GM12891 (cell line): ENCODE results near the gene TGFBR2.

Experiments
- PAX5 ChIP-seq: IDR thresholded peaks from 2 replicates; pipeline ENCODE4 v1.6.1; 2011; ENCODE audit warnings: low read length, moderate library complexity, mild to moderate bottlenecking; ENCODE audit not compliant: insufficient read depth, severe bottlenecking
- POLR2A ChIP-seq: IDR thresholded peaks from 2 replicates; pipeline ENCODE4 v1.6.1; 2011; ENCODE audit warnings: low read depth, low read length, control low read depth
- POLR2AphosphoS5 ChIP-seq: IDR thresholded peaks from 2 replicates; pipeline ENCODE4 v1.6.1; 2011; ENCODE audit warnings: low read depth, low read length, control low read depth
- SPI1 ChIP-seq: IDR thresholded peaks from 2 replicates; pipeline ENCODE4 v1.6.1; 2011; ENCODE audit warnings: low read depth, low read length, control low read depth
- TAF1 ChIP-seq: IDR thresholded peaks from 2 replicates; pipeline ENCODE4 v1.6.1; 2011; ENCODE audit warnings: low read depth, low read length, control low read depth

DNA sequence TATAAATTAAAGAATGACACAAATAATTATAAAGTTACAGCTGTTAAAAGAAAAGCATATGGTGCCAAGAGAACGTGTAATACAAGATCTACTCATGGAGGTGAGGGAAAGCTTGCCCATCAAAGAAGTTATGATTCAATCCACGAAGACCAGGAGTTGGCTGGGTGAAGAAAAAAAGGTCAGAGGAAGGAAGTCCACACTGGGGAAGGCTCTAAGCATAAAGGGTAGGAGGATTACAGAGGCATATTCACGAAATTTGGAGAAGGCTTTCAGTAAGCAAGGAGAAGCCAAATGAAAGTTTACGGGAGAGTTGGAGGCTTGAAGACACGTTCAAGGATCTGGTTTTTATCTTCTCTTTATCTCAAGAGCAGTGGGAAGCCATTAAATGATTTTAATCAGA is 1.8 kb upstream of the TGFBR2 start:
- TF ChIP-seq POLR2AphosphoS5 (no peak), TAF1 (no peak), POLR2A (no peak), PAX5 (no peak), SPI1 (no peak)
